ENCODE results near the gene CBLIF. TPM values are rescaled to one million over a fixed set of nuclear protein-coding genes. Genes with fewer than 3 reads are reported as not detected.

Gene CBLIF
- total RNA-seq, 1 donor from 2014 or later = 54.6 TPM

DNA sequence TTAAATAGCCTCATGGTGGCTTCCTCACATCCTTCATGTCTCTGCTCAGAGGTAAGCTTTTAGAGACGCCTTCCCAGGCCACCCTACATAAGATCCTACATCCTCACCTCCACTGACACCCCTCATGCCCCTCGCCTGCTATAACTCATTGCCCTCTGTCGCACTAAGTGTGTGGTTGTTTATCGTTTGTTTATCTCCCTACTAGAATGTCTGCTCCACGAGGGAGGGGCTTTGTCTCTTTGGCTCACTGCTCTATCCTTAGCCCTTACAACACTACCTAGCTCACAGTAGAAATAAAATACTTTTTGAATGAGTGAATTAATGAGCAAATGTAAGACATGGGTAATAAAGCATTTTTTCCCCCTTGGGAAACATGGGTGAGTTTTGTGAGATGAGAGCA, 1.3 kb upstream of the CBLIF start:
- no peak overlapping the region for H3K27ac Mint-ChIP-seq
- H3K4me3 Mint-ChIP-seq = no peak overlapping the region

DNA sequence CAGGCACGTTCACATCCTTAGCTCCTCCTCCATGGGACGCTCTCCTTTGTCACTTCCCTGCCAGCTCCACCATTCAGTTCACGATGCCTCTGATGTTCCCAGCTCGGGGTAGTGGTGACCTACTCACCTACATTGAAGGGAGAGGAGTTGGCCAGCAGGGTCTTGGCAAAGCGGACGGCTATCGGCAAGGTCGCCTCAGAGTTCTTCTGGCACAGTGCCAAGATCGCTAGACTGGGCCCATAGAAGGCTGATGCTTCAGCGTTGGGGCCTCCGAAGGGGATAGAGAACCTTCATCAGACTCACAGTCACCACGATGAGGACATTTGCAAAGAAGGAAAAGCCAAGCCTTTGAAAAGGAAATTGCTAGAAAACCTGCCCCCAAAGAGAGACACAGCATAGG, 3.0 kb downstream of the CBLIF start:
- Mint-ChIP-seq H3K36me3 (no peaks in the 10 kb centered on the region), H3K4me3 (no peak overlapping the region), H3K9me3 (no peaks in the 10 kb centered on the region), H3K27ac (no peak overlapping the region), H3K4me1 (ENCODE audit: unreplicated experiment) (no peaks in the 10 kb centered on the region), H3K27me3 (peaks cover 3% of the 10 kb centered on the region)
- TF ChIP-seq, protein P1, sequence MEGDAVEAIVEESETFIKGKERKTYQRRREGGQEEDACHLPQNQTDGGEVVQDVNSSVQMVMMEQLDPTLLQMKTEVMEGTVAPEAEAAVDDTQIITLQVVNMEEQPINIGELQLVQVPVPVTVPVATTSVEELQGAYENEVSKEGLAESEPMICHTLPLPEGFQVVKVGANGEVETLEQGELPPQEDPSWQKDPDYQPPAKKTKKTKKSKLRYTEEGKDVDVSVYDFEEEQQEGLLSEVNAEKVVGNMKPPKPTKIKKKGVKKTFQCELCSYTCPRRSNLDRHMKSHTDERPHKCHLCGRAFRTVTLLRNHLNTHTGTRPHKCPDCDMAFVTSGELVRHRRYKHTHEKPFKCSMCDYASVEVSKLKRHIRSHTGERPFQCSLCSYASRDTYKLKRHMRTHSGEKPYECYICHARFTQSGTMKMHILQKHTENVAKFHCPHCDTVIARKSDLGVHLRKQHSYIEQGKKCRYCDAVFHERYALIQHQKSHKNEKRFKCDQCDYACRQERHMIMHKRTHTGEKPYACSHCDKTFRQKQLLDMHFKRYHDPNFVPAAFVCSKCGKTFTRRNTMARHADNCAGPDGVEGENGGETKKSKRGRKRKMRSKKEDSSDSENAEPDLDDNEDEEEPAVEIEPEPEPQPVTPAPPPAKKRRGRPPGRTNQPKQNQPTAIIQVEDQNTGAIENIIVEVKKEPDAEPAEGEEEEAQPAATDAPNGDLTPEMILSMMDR (conservative IDR thresholded peaks at IDR 0.05) = no peak
- DNase-seq (ENCODE audit: extremely low spot score, unreplicated experiment) = no peak

More for the DNA sequence above, 1.3 kb upstream of the CBLIF start:
- DNase-seq (ENCODE audit: extremely low spot score, unreplicated experiment) = no peak
- Mint-ChIP-seq H3K4me1 (ENCODE audit: unreplicated experiment) (peaks cover 4% of the 10 kb centered on the region), H3K27me3 (peaks cover 3% of the 10 kb centered on the region), H3K9me3 (no peaks in the 10 kb centered on the region), H3K36me3 (no peaks in the 10 kb centered on the region)
- TF ChIP-seq, protein P1 (conservative IDR thresholded peaks at IDR 0.05) = no peak

DNA sequence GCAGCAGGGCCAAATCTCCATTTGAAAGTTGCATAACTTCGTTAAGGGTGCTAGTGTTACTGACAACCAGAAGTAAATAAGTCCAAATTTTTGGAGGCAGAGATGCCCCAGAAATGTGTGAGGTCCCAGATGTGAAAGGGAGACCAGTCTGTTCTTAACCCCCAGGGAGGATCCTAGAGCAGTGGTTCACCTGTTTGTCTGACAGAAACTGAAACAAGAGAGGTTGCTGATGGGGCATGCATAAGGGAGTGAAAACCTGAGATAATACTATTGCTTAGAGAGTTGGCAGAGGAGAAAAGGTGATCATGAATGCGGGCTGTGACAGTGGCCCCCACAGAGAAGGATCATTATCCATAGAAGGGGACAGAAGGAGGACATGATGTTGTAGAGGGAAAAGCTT, 3.8 kb downstream of the CBLIF start:
- no peaks in the 10 kb centered on the region for H3K36me3 Mint-ChIP-seq
- H3K4me3 Mint-ChIP-seq = no peak overlapping the region
- no peak overlapping the region for H3K27ac Mint-ChIP-seq
- DNase-seq (ENCODE audit: extremely low spot score, unreplicated experiment) = no peak
- H3K9me3 Mint-ChIP-seq = no peaks in the 10 kb centered on the region
- H3K4me1 Mint-ChIP-seq (ENCODE audit: unreplicated experiment) = no peaks in the 10 kb centered on the region
- TF ChIP-seq, protein P1 (conservative IDR thresholded peaks at IDR 0.05) = no peak
- H3K27me3 Mint-ChIP-seq = peaks cover 3% of the 10 kb centered on the region

DNA sequence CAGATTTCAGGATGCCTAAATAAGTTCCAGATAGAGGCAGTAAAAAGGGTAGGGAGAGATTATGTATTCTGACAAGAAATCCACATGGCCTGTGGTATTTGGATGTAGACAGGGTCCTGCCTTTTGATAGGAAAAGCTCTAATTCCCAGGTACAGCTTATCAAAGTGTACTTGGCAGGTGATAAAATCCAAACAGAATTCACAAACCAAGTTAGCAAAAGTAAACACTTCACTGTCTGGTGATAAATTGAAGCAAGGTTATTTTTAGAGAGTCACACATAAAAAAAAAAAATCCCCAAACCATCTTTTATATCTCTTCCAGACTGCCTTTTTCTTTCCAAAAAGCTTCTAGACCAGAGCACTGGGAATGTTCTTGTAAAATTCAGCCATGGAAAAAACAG, 5.7 kb downstream of the CBLIF start:
- no peaks in the 10 kb centered on the region for H3K4me1 Mint-ChIP-seq (ENCODE audit: unreplicated experiment)
- DNase-seq (ENCODE audit: extremely low spot score, unreplicated experiment) = no peak
- no peaks in the 10 kb centered on the region for H3K9me3 Mint-ChIP-seq
- TF ChIP-seq, protein P1 (conservative IDR thresholded peaks at IDR 0.05) = no peak
- H3K27me3 Mint-ChIP-seq = no peaks in the 10 kb centered on the region
- no peak overlapping the region for H3K27ac Mint-ChIP-seq
- H3K36me3 Mint-ChIP-seq = no peaks in the 10 kb centered on the region
- no peak overlapping the region for H3K4me3 Mint-ChIP-seq

DNA sequence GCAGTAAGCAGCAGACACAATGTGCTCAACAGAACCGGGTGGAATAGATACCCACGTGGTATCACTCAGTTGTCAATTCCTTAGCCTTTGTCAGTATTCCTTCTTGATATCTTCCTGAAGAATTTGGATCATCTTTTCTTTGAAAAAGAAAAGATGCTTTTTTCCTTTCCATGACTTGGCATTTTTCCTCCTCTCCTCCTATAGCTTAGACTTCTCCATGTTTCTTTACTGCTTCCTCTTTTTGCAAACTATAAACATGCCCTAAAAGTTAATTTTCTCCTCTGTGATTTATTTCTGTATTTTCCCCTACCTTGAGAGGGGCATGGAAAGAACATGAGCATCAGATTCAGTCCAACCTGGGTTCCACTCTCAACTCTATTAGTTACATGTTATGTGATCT, 11.7 kb downstream of the CBLIF start:
- H3K36me3 Mint-ChIP-seq = no peaks in the 10 kb centered on the region
- no peak for DNase-seq (ENCODE audit: extremely low spot score, unreplicated experiment)
- no peaks in the 10 kb centered on the region for H3K4me1 Mint-ChIP-seq (ENCODE audit: unreplicated experiment)
- no peaks in the 10 kb centered on the region for H3K27me3 Mint-ChIP-seq
- no peaks in the 10 kb centered on the region for H3K9me3 Mint-ChIP-seq
- TF ChIP-seq, protein P1 (conservative IDR thresholded peaks at IDR 0.05) = no peak
- no peak overlapping the region for H3K4me3 Mint-ChIP-seq
- no peak overlapping the region for H3K27ac Mint-ChIP-seq

DNA sequence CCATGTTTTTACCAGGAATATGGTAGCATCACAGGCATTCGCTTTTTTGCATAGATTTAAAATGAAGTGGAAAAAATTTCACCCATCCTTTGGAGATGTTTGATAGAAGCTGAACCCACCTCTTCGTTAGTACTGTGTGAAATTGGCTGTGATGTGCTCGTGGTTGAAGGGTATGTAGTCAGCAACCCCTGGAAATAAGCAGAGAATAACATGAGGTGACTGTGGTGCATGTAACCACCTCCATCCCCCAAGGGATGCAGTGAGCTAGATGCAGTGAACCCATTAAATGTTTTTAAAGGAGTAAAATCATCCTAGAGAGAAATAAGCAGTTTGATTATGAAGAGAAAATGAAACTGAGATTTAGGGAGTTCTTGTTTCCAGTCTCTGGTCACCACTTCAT, 15.9 kb downstream of the CBLIF start:
- no peak for DNase-seq (ENCODE audit: extremely low spot score, unreplicated experiment)
- H3K27me3 Mint-ChIP-seq = no peaks in the 10 kb centered on the region
- H3K4me1 Mint-ChIP-seq (ENCODE audit: unreplicated experiment) = no peaks in the 10 kb centered on the region
- TF ChIP-seq, protein P1 (conservative IDR thresholded peaks at IDR 0.05) = no peak
- no peaks in the 10 kb centered on the region for H3K36me3 Mint-ChIP-seq
- no peak overlapping the region for H3K27ac Mint-ChIP-seq
- no peaks in the 10 kb centered on the region for H3K9me3 Mint-ChIP-seq
- no peak overlapping the region for H3K4me3 Mint-ChIP-seq

Measured in type B pancreatic cell (in vitro differentiated cells).